ENCODE results near the gene HES3.

The HES3 gene

GRCh38 chr1:6246497-6247467 lies 2.8 kb downstream of the HES3 start:
- peak; percentile 53 for DNase-seq

- no peak for DNase-seq
Observed at GRCh38 chr1:6247651-6248050, 3.7 kb downstream of the HES3 start.

- no peak for DNase-seq
Observed at GRCh38 chr1:6248161-6248776, 4.3 kb downstream of the HES3 start.

GRCh38 chr1:6248932-6249738 lies 5.2 kb downstream of the HES3 start:
- no peak for DNase-seq

- DNase-seq: no peak
Observed at GRCh38 chr1:6249739-6250689, 6.0 kb downstream of the HES3 start.

GRCh38 chr1:6251233-6251632 lies 7.3 kb downstream of the HES3 start:
- no peak for DNase-seq

GRCh38 chr1:6251681-6252373 lies 7.8 kb downstream of the HES3 start:
- DNase-seq: no peak

- no peak for DNase-seq
Observed at GRCh38 chr1:6252374-6252710, 8.4 kb downstream of the HES3 start.

- DNase-seq: no peak
Observed at GRCh38 chr1:6253380-6253779, 9.4 kb downstream of the HES3 start.

- no peak for DNase-seq
Observed at GRCh38 chr1:6254691-6255090, 10.7 kb downstream of the HES3 start.

- DNase-seq: no peak
Observed at GRCh38 chr1:6256645-6257044, 12.7 kb downstream of the HES3 start.

- DNase-seq: no peak
Observed at GRCh38 chr1:6257541-6258069, 13.6 kb downstream of the HES3 start.

GRCh38 chr1:6258675-6259074 lies 14.7 kb downstream of the HES3 start:
- DNase-seq: no peak

GRCh38 chr1:6259491-6260362 lies 15.7 kb downstream of the HES3 start:
- DNase-seq: peak; percentile 42

- DNase-seq: no peak
Observed at GRCh38 chr1:6260433-6260934, 16.5 kb downstream of the HES3 start.

- DNase-seq: no peak
Observed at GRCh38 chr1:6260961-6261614, 17.1 kb downstream of the HES3 start, which contains the start of gene GPR153. Gene GPR153 (minus strand): TSS chr1:6261098. CDS start chr1:6254905, 6,193 bp downstream.

- no peak for DNase-seq
Observed at GRCh38 chr1:6261615-6261995, 17.6 kb downstream of the HES3 start.

- DNase-seq: no peak
Observed at GRCh38 chr1:6262555-6263420, 18.8 kb downstream of the HES3 start.

GRCh38 chr1:6263716-6264115 lies 19.7 kb downstream of the HES3 start:
- DNase-seq: no peak
